Measurements from ENCODE around the gene THY1. TPM values are rescaled to one million over a fixed set of nuclear protein-coding genes. Genes with fewer than 3 reads are reported as not detected.

Gene THY1
- total and polyA plus RNA-seq, 9 of the 15 experiments (the other 6 are each of a cell fraction or from before 2014, with no cell fraction given): 0.07 to 0.40 (median 0.16) TPM; not detected in 5

DNA sequence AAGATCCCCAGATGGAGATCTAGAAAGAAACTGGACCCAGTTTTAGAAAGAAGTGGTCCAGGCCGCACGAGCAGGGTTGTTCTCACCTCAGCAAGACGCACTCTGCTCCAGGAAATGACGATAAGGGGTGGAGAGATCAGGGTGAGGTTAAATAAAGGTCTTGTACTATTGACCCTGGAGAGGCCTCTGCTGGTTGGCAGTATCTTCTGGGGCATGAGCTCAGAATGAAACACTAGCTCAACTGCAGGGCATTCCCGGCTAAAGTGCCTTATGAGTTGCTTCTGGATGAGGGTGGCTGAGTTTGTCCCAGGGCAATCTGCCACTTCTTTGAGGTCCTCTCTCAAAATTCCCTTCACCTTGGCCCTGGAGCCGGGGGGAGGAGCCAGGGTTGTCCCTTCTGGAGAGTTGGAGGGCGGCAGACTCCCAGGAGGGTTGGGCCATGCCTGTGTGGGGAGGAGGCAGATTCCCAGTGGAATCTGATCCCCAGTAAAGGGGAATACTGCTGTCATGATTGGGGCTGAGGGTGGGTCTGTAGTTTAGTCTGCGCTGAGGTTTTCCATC, 52.4 kb downstream of the THY1 start (continued):
- TF ChIP-seq ETV1 (tag; conservative IDR thresholded peaks at IDR 0.05; ENCODE audit: low read depth) (0 out of 2 replicates have a peak, but pooled peaks have one; percentile 7), ESRRA (IDR thresholded peaks at IDR 0.05; ENCODE audit: borderline replicate concordance, low read depth) (peak; percentile 87), ZNF217 (CRISPR knock-in tag; IDR thresholded peaks at IDR 0.05) (no peak), CHCHD3 (CRISPR knock-in tag; IDR thresholded peaks at IDR 0.05) (no peak), SMAD2 (IDR thresholded peaks at IDR 0.05; ENCODE audit: low read depth, low read length) (no peak), POU5F1 (IDR thresholded peaks at IDR 0.05; ENCODE audit: borderline replicate concordance, low read depth, low read length, partially characterized antibody) (no peak), L3MBTL2 (IDR thresholded peaks at IDR 0.05) (peak; percentile 60), GTF2A2 (tag; IDR thresholded peaks at IDR 0.05) (no peak), GABPA (tag; conservative IDR thresholded peaks at IDR 0.05; ENCODE audit: low read depth) (peak; percentile 53), CBX5 (IDR thresholded peaks at IDR 0.05; ENCODE audit: borderline replicate concordance, low read depth) (no peak), ASH1L (IDR thresholded peaks at IDR 0.05; ENCODE audit: borderline replicate concordance, low read depth, partially characterized antibody) (no peak), SMARCE1 (IDR thresholded peaks at IDR 0.05) (no peak), NR2C1 (IDR thresholded peaks at IDR 0.05) (no peak), NR2C1 (tag; IDR thresholded peaks at IDR 0.05) (peak; percentile 48; the same call in 1 of the 2 replicates)
- TF ChIP-seq, protein P1, sequence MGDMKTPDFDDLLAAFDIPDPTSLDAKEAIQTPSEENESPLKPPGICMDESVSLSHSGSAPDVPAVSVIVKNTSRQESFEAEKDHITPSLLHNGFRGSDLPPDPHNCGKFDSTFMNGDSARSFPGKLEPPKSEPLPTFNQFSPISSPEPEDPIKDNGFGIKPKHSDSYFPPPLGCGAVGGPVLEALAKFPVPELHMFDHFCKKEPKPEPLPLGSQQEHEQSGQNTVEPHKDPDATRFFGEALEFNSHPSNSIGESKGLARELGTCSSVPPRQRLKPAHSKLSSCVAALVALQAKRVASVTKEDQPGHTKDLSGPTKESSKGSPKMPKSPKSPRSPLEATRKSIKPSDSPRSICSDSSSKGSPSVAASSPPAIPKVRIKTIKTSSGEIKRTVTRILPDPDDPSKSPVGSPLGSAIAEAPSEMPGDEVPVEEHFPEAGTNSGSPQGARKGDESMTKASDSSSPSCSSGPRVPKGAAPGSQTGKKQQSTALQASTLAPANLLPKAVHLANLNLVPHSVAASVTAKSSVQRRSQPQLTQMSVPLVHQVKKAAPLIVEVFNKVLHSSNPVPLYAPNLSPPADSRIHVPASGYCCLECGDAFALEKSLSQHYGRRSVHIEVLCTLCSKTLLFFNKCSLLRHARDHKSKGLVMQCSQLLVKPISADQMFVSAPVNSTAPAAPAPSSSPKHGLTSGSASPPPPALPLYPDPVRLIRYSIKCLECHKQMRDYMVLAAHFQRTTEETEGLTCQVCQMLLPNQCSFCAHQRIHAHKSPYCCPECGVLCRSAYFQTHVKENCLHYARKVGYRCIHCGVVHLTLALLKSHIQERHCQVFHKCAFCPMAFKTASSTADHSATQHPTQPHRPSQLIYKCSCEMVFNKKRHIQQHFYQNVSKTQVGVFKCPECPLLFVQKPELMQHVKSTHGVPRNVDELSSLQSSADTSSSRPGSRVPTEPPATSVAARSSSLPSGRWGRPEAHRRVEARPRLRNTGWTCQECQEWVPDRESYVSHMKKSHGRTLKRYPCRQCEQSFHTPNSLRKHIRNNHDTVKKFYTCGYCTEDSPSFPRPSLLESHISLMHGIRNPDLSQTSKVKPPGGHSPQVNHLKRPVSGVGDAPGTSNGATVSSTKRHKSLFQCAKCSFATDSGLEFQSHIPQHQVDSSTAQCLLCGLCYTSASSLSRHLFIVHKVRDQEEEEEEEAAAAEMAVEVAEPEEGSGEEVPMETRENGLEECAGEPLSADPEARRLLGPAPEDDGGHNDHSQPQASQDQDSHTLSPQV (IDR thresholded peaks at IDR 0.05): peak; percentile 50
